GM12878 (cell line): Measurements from ENCODE around the gene GOLGA8K. TPM values are rescaled to one million over a fixed set of nuclear protein-coding genes. Genes with fewer than 3 reads are reported as not detected.
"Not testable (repeated sequence)": the region's sequence is repeated elsewhere in the genome, so short reads cannot be mapped to it uniquely, and the experiment has no call there.

Experiments used
- ATAC-seq: fragments of 200-7000 bp; cut with Tn5 transposase; 3 replicates; pipeline ENCODE4 v1.9.1; 2020; ENCODE audit warnings: mild to moderate bottlenecking, moderate library complexity
- BruUV-seq: library from RNA; stranded (reverse); fragments of 400-500 nt; replicated peaks from 2 replicates; lab custom pipeline; 2021; lab: Mats Ljungman, UMichigan
- CTCF ChIA-PET: fragments of 300-600 bp; sonication (Branson Sonifier 250); formaldehyde crosslinking; extraction: SDS; loops from one replicate; lab custom pipeline; 2021; ENCODE audit warnings: inconsistent platforms; lab: Yijun Ruan, JAX
- POLR2A ChIA-PET: fragments of 350-600 bp; formaldehyde crosslinking; extraction: SDS; loops from one replicate; lab custom pipeline; 2021; ENCODE audit warnings: inconsistent platforms; lab: Charles Lee
- RAD21 ChIA-PET: fragments of 300-600 bp; sonication (Branson Sonifier 250); formaldehyde crosslinking; loops from one replicate; lab custom pipeline; 2023; ENCODE audit warnings: antibody characterized with exemption; ENCODE audit not compliant: unreplicated experiment; lab: Charles Lee
- SMC1A ChIA-PET: fragments of 300-600 bp; sonication (Branson Sonifier 250); formaldehyde crosslinking; loops from one replicate; lab custom pipeline; 2023; ENCODE audit not compliant: unreplicated experiment, uncharacterized antibody; lab: Charles Lee
- DNase-seq: peaks from one replicate; pipeline ENCODE4 v3.0.0-alpha.2; 2011; ENCODE audit warnings: low read depth, low spot score
- FAIRE-seq: peaks from 3 replicates; lab custom pipeline; 2011; peaks lifted over from hg19 to GRCh38; lab: Jason Lieb, UNC
- H2AFZ ChIP-seq: 2 replicates; pipeline ENCODE4 v1.6.0; 2011; ENCODE audit warnings: low read depth, low read length, control low read depth; ENCODE audit not compliant: control insufficient read depth
- H3K27ac ChIP-seq: 2 replicates; pipeline ENCODE4 v1.5.1; 2011; ENCODE audit warnings: control low read depth; ENCODE audit not compliant: control insufficient read depth, insufficient read depth
- H3K27me3 ChIP-seq, 2 experiments: replicated peaks in 1 of 2; 2 replicates each; pipeline versions ENCODE4 v1.6.0 to v1.6.1; 2011; ENCODE audit warnings: low read length in 1 of 2; ENCODE audit not compliant: control insufficient read depth in 2 of 2, insufficient read depth in 2 of 2
- H3K36me3 ChIP-seq, 2 experiments: 2 replicates each; pipeline ENCODE4 v1.5.1; 2011; ENCODE audit warnings: low read length in 1 of 2; ENCODE audit not compliant: control insufficient read depth in 2 of 2, insufficient read depth in 2 of 2
- H3K4me1 ChIP-seq: 2 replicates; pipeline ENCODE4 v1.6.1; 2011; ENCODE audit warnings: mild to moderate bottlenecking, low read length, moderate library complexity, mixed read lengths; ENCODE audit not compliant: control insufficient read depth, insufficient read depth
- H3K4me2 ChIP-seq: 2 replicates; pipeline ENCODE4 v1.6.0; 2011; ENCODE audit warnings: control low read depth; ENCODE audit not compliant: control insufficient read depth, insufficient read depth
- H3K4me3 ChIP-seq: fragments of 200-600 bp; sonication (generic); 2 replicates; pipeline ENCODE4 v1.5.1; 2016
- H3K79me2 ChIP-seq: 2 replicates; pipeline ENCODE4 v1.6.0; 2011; ENCODE audit warnings: low read length; ENCODE audit not compliant: control insufficient read depth, insufficient read depth
- H3K9ac ChIP-seq: 2 replicates; pipeline ENCODE4 v1.8.0; 2011; ENCODE audit warnings: low read length, control low read depth, mixed read lengths; ENCODE audit not compliant: control insufficient read depth, insufficient read depth
- H3K9me3 ChIP-seq: replicated peaks from 3 replicates; pipeline ENCODE4 v1.5.1; 2011; ENCODE audit warnings: mild to moderate bottlenecking, low read length; ENCODE audit not compliant: control insufficient read depth, insufficient read depth
- H4K20me1 ChIP-seq: 2 replicates; pipeline ENCODE4 v1.6.0; 2011; ENCODE audit not compliant: control insufficient read depth, insufficient read depth
- WGBS: methylation state at CpG from one replicate; pipeline ENCODE4 v1.1.6; 2016; ENCODE audit warnings: low lambda C conversion rate; ENCODE audit not compliant: insufficient replicate concordance, insufficient coverage; ENCODE audit errors: missing lambda C conversion rate; 5-methylcytosine and 5-hydroxymethylcytosine counted together
- in situ Hi-C: fragments of 300-500 bp; cut with MboI; formaldehyde crosslinking; loops from 9 replicates; pipeline ENCODE4 v1.14.3; 2018; ENCODE audit warnings: mixed read lengths
- intact Hi-C: fragments of 100-400 bp; cut with micrococcal nuclease; formaldehyde crosslinking; loops from one replicate; pipeline ENCODE4 v1.14.2; 2022; ENCODE audit not compliant: unreplicated experiment
- polyA plus RNA-seq, 11 experiments: library from polyadenylated mRNA; depleted of rRNA in 4 of 11; unstranded in 6 of 11; stranded (reverse) in 5 of 11; fragments of >200 nt; fragmentation: Nextera tagmentation in 4 of 11; fragmentation: Illumina TruSeq in 1 of 11; extraction: Ambion mirVana in 4 of 11; extraction: Trizol in 1 of 11; gene quantifications; 1 replicate in 1 of 11; 2 replicates in 10 of 11; pipeline versions ENCODE4 v1.2.1 to v1.2.3, GENCODE V29; 2011 to 2016; ENCODE audit warnings: inconsistent platforms in 2 of 11, missing spikeins in 2 of 11, low read depth in 1 of 11
- total RNA-seq, 4 experiments: library from RNA; depleted of rRNA in 3 of 4; stranded (reverse); fragments of >200 nt in 3 of 4; fragmentation: Illumina TruSeq in 1 of 4; extraction: Trizol in 1 of 4; gene quantifications; 2 replicates each; pipeline versions ENCODE4 v1.2.1 to v1.2.3, GENCODE V29; 2013 to 2021

Gene GOLGA8K
- total and polyA plus RNA-seq, 10 of the 15 experiments (the other 5 are each of a cell fraction or from before 2014, with no cell fraction given): 0.14 TPM; not detected in 9

DNA sequence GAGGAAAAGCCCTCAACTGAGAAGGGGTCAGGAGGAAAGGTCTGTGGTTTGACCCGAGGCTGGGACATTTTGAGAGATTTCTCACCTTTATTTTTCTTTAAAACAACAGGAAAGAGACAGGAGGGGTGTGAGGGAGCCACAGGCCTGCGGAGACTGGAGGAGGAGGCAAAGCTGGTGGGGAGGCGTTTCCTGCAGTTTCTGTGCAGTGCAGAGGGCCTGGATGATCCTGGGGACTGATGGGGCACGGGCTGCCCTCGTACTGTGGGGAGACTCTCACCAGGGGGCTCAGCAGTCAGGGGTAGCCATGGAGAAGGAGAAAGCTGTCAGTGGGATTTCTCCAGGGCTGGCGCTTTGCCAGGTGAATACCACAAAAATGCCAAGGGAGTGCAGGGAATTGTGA, 29.4 kb downstream of the GOLGA8K start:
- FAIRE-seq, H4K20me1 ChIP-seq, intact Hi-C loops, POLR2A ChIA-PET, H3K36me3 ChIP-seq, H3K79me2 ChIP-seq, BruUV-seq, H3K9ac ChIP-seq, RAD21 ChIA-PET, H3K27me3 ChIP-seq, H3K4me2 ChIP-seq, H3K4me1 ChIP-seq, in situ Hi-C loops, H3K9me3 ChIP-seq, H2AFZ ChIP-seq, SMC1A ChIA-PET, ATAC-seq, H3K27ac ChIP-seq, H3K4me3 ChIP-seq, CTCF ChIA-PET, DNase-seq: not testable (repeated sequence)
- no CpG with 5 or more reads among the region's 6 CpGs for WGBS

DNA sequence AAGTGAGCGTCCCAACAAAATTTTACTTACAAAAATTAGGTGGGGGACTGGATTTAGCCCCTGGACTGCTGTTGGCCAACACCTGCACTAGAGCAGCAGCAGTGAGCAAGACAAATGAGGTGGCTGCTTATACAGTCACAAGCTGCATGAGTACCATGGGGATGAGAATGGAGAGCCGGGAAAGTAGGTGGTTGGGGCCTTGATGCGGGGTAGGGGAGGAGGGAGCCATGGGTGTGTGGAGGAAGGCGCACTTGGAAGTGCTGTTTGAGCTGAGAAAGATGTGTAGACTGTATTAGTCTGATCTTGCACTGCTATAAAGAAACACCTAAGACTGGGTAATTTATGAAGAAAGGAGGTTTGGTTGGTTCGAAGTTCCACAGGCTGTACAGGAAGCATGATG, 31.0 kb downstream of the GOLGA8K start:
- H3K27me3 ChIP-seq, RAD21 ChIA-PET, ATAC-seq, SMC1A ChIA-PET, H3K79me2 ChIP-seq, H3K9me3 ChIP-seq, POLR2A ChIA-PET, H3K27ac ChIP-seq, H3K9ac ChIP-seq, DNase-seq, FAIRE-seq, BruUV-seq, H2AFZ ChIP-seq, H3K4me2 ChIP-seq, in situ Hi-C loops, H4K20me1 ChIP-seq, H3K36me3 ChIP-seq, H3K4me1 ChIP-seq, H3K4me3 ChIP-seq, intact Hi-C loops, CTCF ChIA-PET: not testable (repeated sequence)
- 17% methylated on average over 3 of the region's 5 CpGs for WGBS

DNA sequence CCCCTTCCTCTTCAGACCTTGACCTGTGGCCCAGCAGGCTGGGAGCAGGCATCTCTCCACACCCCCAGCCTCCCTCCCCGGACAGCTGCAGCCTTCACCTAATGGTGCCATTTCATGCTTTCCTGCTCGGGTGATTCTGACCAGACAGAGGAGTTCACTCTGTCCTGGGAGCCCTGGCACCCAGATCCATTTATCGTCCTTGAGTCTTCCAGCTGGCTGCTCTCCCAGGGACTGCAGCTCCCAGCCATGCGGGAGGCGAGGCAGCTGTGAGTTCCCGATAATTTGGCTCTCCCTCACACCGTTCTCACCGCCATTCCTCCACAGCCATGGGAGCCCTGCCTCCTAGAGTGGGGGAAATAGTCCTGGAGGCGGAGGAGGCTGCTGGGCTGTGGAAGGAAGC, 32.6 kb downstream of the GOLGA8K start:
- H2AFZ ChIP-seq, H3K9me3 ChIP-seq, H3K4me2 ChIP-seq, H3K9ac ChIP-seq, H3K4me3 ChIP-seq, ATAC-seq, intact Hi-C loops, H3K27ac ChIP-seq, CTCF ChIA-PET, RAD21 ChIA-PET, SMC1A ChIA-PET, H3K4me1 ChIP-seq, H3K36me3 ChIP-seq, DNase-seq, H3K79me2 ChIP-seq, in situ Hi-C loops, POLR2A ChIA-PET, FAIRE-seq, BruUV-seq, H3K27me3 ChIP-seq, H4K20me1 ChIP-seq: not testable (repeated sequence)
- no CpG with 5 or more reads among the region's 9 CpGs for WGBS

DNA sequence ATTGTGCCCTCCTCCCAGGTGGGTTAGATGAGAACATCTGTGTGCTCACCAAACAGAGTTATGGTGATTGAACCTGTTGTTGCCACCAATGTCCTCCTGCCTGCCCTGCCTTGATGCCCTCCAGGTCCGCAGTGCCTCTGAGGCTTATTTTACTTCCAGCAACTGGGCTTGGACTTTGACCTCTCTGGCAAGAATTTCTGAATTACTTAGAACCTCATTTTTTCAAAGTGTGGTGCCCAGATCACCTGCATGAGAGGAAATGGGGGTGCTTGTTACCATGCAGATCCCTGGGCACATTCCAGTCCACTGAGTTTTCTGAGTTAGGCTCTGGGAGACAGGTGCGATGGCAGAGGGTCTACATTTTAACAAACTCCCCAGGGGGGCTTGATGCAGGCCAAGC, 33.0 kb downstream of the GOLGA8K start:
- DNase-seq, H3K27ac ChIP-seq, H3K9me3 ChIP-seq, POLR2A ChIA-PET, H3K4me1 ChIP-seq, H4K20me1 ChIP-seq, in situ Hi-C loops, SMC1A ChIA-PET, H3K79me2 ChIP-seq, BruUV-seq, intact Hi-C loops, H2AFZ ChIP-seq, CTCF ChIA-PET, ATAC-seq, H3K9ac ChIP-seq, H3K36me3 ChIP-seq, FAIRE-seq, RAD21 ChIA-PET, H3K27me3 ChIP-seq, H3K4me2 ChIP-seq, H3K4me3 ChIP-seq: not testable (repeated sequence)
- no CpG with 5 or more reads among the region's 2 CpGs for WGBS
